A673 (cell line): ENCODE results near the gene FERMT2. TPM values are rescaled to one million over a fixed set of nuclear protein-coding genes. Genes with fewer than 3 reads are reported as not detected.
"Not testable (repeated sequence)": the region's sequence is repeated elsewhere in the genome, so short reads cannot be mapped to it uniquely, and the experiment has no call there.

Experiments
- BruUV-seq: library from RNA; stranded (reverse); fragments of 400-500 nt; replicated peaks from 2 replicates; lab custom pipeline; 2021; lab: Mats Ljungman, UMichigan
- CTCF ChIA-PET: fragments of 300-600 bp; sonication (Branson Sonifier 250); formaldehyde crosslinking; loops from one replicate; lab custom pipeline; 2022; ENCODE audit warnings: antibody characterized with exemption; lab: Charles Lee
- POLR2A ChIA-PET: fragments of 300-600 bp; sonication (Branson Sonifier 250); formaldehyde crosslinking; loops from one replicate; lab custom pipeline; 2022; ENCODE audit warnings: antibody characterized with exemption; ENCODE audit not compliant: low non-redundant PET; lab: Charles Lee
- DNase-seq: peaks from one replicate; pipeline ENCODE4 v3.0.0-alpha.2; 2015; ENCODE audit warnings: low spot score
- H3K27ac ChIP-seq: fragments of 200-600 bp; sonication (generic); 2 replicates; pipeline ENCODE4 v1.5.1; 2016; ENCODE audit warnings: mixed run types, low read depth, mild to moderate bottlenecking, mixed read lengths, antibody characterized with exemption, low read length; ENCODE audit not compliant: poor library complexity, severe bottlenecking
- H3K27me3 ChIP-seq: fragments of 200-600 bp; sonication (generic); replicated peaks from 2 replicates; pipeline ENCODE4 v1.6.1; 2017; ENCODE audit warnings: mixed run types, low read depth, mild to moderate bottlenecking, mixed read lengths, antibody characterized with exemption, low read length; ENCODE audit not compliant: insufficient read depth, poor library complexity
- H3K36me3 ChIP-seq: fragments of 200-600 bp; sonication (generic); 2 replicates; pipeline ENCODE4 v1.6.1; 2016; ENCODE audit warnings: mixed run types, mild to moderate bottlenecking, mixed read lengths, antibody characterized with exemption, low read length; ENCODE audit not compliant: insufficient read depth, poor library complexity, severe bottlenecking
- H3K4me1 ChIP-seq: fragments of 200-600 bp; sonication (generic); 2 replicates; pipeline ENCODE4 v1.6.1; 2017; ENCODE audit warnings: mixed run types, mild to moderate bottlenecking, mixed read lengths, antibody characterized with exemption, low read length; ENCODE audit not compliant: insufficient read depth, poor library complexity, severe bottlenecking
- H3K4me3 ChIP-seq: fragments of 200-600 bp; sonication (generic); 2 replicates; pipeline ENCODE4 v1.5.1; 2016; ENCODE audit warnings: low read depth, mixed run types, mild to moderate bottlenecking, mixed read lengths, low read length; ENCODE audit not compliant: poor library complexity, severe bottlenecking
- H3K9me3 ChIP-seq: fragments of 200-600 bp; sonication (generic); 2 replicates; pipeline ENCODE4 v1.6.1; 2016; ENCODE audit warnings: mixed run types, low read depth, mild to moderate bottlenecking, mixed read lengths, antibody characterized with exemption, low read length; ENCODE audit not compliant: poor library complexity, severe bottlenecking
- EZH2 ChIP-seq: fragments of 200-600 bp; sonication (generic); IDR thresholded peaks from 2 replicates; pipeline ENCODE4 v1.6.1; 2017; ENCODE audit warnings: borderline replicate concordance, low read depth, mild to moderate bottlenecking, mixed read lengths, antibody characterized with exemption, low read length; ENCODE audit not compliant: poor library complexity, severe bottlenecking
- intact Hi-C: fragments of 100-400 bp; cut with micrococcal nuclease; formaldehyde crosslinking; loops from one replicate; pipeline ENCODE4 v1.10.0; 2022; ENCODE audit not compliant: unreplicated experiment
- total RNA-seq: library from RNA; stranded (reverse); gene quantifications from 2 replicates; pipeline ENCODE4 v1.2.3, GENCODE V29; 2021
- TF ChIP-seq, protein P1 (sequence below): fragments of 300-800, 200-600 bp; sonication (generic); conservative IDR thresholded peaks from 2 replicates; pipeline ENCODE4 v1.5.1; 2017; ENCODE audit warnings: low read depth, mild to moderate bottlenecking, antibody characterized with exemption, low read length, moderate library complexity, mixed read lengths

The FERMT2 gene
- total RNA-seq, 1 experiment from 2014 or later, result 38.3 TPM

DNA sequence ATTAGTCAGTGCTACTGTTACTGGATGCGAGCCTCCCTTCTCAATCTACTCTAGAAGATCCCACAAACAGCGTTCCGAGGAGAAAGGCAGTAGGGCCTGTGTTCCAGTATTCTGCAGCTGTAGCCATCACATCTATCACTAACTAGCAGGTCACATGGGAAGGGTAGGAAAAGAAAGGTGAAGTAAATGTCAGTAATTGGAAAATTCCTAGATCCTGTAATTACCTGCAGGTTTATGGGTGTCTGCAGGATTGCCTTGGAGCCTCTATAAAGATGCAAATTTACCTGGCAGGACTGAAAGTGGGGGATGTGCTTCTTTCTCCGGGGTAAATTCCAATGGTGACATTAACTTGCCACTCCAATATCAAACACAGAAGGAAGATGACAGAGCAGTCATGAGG, 77.8 kb downstream of the FERMT2 start:
- CTCF ChIA-PET, result no interaction called here

DNA sequence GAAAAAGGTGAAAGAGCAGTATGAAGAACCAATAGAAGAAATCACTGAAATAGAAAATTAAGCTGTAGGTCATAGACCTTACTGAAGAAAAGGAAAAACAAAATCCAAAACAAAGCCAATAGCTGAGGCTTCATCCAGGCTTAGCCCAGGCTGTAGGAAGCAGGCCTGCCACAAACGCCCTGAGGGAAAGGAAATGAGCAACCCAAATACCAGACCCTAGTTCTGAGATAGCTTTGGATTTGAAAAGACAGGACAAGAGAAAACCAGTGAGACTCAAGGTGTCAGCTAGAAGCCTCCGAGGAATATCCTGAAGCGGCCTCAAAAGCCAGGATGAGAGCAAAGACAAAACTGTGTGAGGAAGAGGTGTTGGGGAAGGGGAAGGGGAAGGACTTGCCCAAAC, 79.2 kb downstream of the FERMT2 start:
- H3K36me3 ChIP-seq, result peaks cover 19% of the 10 kb centered on the region
- H3K9me3 ChIP-seq, result no peaks in the 10 kb centered on the region
- H3K4me3 ChIP-seq, result no peak overlapping the region
- H3K27me3 ChIP-seq, result no peaks in the 10 kb centered on the region
- BruUV-seq, result no TSS peak
- TF ChIP-seq EZH2, result no peak
- TF ChIP-seq, protein P1, sequence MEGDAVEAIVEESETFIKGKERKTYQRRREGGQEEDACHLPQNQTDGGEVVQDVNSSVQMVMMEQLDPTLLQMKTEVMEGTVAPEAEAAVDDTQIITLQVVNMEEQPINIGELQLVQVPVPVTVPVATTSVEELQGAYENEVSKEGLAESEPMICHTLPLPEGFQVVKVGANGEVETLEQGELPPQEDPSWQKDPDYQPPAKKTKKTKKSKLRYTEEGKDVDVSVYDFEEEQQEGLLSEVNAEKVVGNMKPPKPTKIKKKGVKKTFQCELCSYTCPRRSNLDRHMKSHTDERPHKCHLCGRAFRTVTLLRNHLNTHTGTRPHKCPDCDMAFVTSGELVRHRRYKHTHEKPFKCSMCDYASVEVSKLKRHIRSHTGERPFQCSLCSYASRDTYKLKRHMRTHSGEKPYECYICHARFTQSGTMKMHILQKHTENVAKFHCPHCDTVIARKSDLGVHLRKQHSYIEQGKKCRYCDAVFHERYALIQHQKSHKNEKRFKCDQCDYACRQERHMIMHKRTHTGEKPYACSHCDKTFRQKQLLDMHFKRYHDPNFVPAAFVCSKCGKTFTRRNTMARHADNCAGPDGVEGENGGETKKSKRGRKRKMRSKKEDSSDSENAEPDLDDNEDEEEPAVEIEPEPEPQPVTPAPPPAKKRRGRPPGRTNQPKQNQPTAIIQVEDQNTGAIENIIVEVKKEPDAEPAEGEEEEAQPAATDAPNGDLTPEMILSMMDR, result no peak
- ChIA-PET POLR2A (no interaction called here), CTCF (no interaction called here)
- H3K27ac ChIP-seq, result no peak overlapping the region
- intact Hi-C loops, result no loop called here
- peaks cover 18% of the 10 kb centered on the region for H3K4me1 ChIP-seq
- no peak for DNase-seq

More for the DNA sequence above, 77.8 kb downstream of the FERMT2 start:
- no peak for DNase-seq
- Histone ChIP-seq H3K4me3 (no peak overlapping the region), H3K27ac (peak overlapping the region; percentile 37), H3K9me3 (no peaks in the 10 kb centered on the region), H3K4me1 (peaks cover 27% of the 10 kb centered on the region), H3K27me3 (no peaks in the 10 kb centered on the region), H3K36me3 (peaks cover 19% of the 10 kb centered on the region)
- TF ChIP-seq EZH2, result no peak
- TF ChIP-seq, protein P1, result no peak
- no TSS peak for BruUV-seq
- intact Hi-C loops, result no loop called here
- POLR2A ChIA-PET, result no interaction called here

GRCh38 chr14:52868911-52869618, 81.8 kb downstream of the FERMT2 start:
- Histone ChIP-seq H3K36me3 (peaks cover 19% of the 10 kb centered on the region), H3K27me3 (no peaks in the 10 kb centered on the region), H3K4me3 (no peak overlapping the region), H3K4me1 (peaks cover 11% of the 10 kb centered on the region), H3K27ac (no peak overlapping the region), H3K9me3 (no peaks in the 10 kb centered on the region)
- POLR2A ChIA-PET, result no interaction called here
- BruUV-seq, result no TSS peak
- no peak for DNase-seq
- CTCF ChIA-PET, result no interaction called here
- TF ChIP-seq, protein P1, result no peak
- TF ChIP-seq EZH2, result no peak
- intact Hi-C loops, result no loop called here

- H3K36me3 ChIP-seq, BruUV-seq, H3K27ac ChIP-seq, DNase-seq, H3K9me3 ChIP-seq, H3K4me3 ChIP-seq, POLR2A ChIA-PET, intact Hi-C loops, CTCF ChIA-PET, H3K27me3 ChIP-seq, H3K4me1 ChIP-seq: not testable (repeated sequence)
Measured at GRCh38 chr14:52864893-52865292, 86.0 kb downstream of the FERMT2 start.
